ENCODE measurements around the gene ASIC2. TPM values are rescaled to one million over a fixed set of nuclear protein-coding genes. Genes with fewer than 3 reads are reported as not detected.

Gene ASIC2
- total and polyA plus RNA-seq, 2 donors (not counting 3 experiments of a cell fraction or from before 2014, with no cell fraction given): not detected

GRCh38 chr17:33303254-33303653, 10.2 kb upstream of the ASIC2 start:
- H3K9me1 ChIP-seq (replicated peaks; ENCODE audit: control insufficient read depth, extremely low read depth, insufficient read depth, low read length): no peaks in the 10 kb centered on the region
- H3K4me2 ChIP-seq (ENCODE audit: insufficient read depth, low read length): no peak overlapping the region
- H3K27me3 ChIP-seq (ENCODE audit: control insufficient read depth in 2 of 2, insufficient read depth in 2 of 2, low read length in 2 of 2): peaks cover 0 to 2% of the 10 kb centered on the region in 2 experiments
- H3K9me3 ChIP-seq (replicated peaks; ENCODE audit: control insufficient read depth, insufficient read depth, low read length): no peaks in the 10 kb centered on the region
- H3K36me3 ChIP-seq (ENCODE audit: control insufficient read depth in 2 of 2, extremely low read depth in 1 of 2, insufficient read depth in 2 of 2, low read length in 2 of 2): no peaks in the 10 kb centered on the region
- DNase-seq (ENCODE audit: low read depth, low spot score) (no peak), FAIRE-seq (no peak)
- dilution Hi-C loops (cut with MboI; ENCODE audit: extremely low pct_ligation_motif_present, low sequenced_read_pairs): no loop called here
- TF ChIP-seq CTCF (IDR thresholded peaks at IDR 0.05; ENCODE audit: extremely low read depth in 1 of 2, insufficient read depth in 1 of 2, low read depth in 1 of 2, low read length in 2 of 2) (no peak), EZH2 (IDR thresholded peaks at IDR 0.05; ENCODE audit: borderline replicate concordance, low read depth, low read length, severe bottlenecking) (no peak), FOS (IDR thresholded peaks at IDR 0.05; ENCODE audit: borderline replicate concordance, insufficient read depth, low read length) (no peak), GATA2 (IDR thresholded peaks at IDR 0.05; ENCODE audit: insufficient read depth, insufficient read length, low read depth, low read length) (no peak), JUN (IDR thresholded peaks at IDR 0.05; ENCODE audit: borderline replicate concordance, insufficient read depth, insufficient read length, low read depth) (no peak), POLR2A (IDR thresholded peaks at IDR 0.05; ENCODE audit: low read depth, low read length) (no peak), POLR2AphosphoS5 (IDR thresholded peaks at IDR 0.05; ENCODE audit: insufficient read depth, low read depth, low read length) (no peak), MYC (IDR thresholded peaks at IDR 0.05; ENCODE audit: low read depth, low read length) (no peak), MAX (IDR thresholded peaks at IDR 0.05; ENCODE audit: insufficient read depth, insufficient read length) (no peak)
- no TSS peak for BruUV-seq (replicated peaks)
- no peak overlapping the region for H2AFZ ChIP-seq (ENCODE audit: low read depth, low read length)
- ChIA-PET POLR2A (no interaction called here), CTCF (no interaction called here)
- no peak overlapping the region for H3K9ac ChIP-seq (replicated peaks; ENCODE audit: extremely low read depth, insufficient read depth, low read length)
- no peaks in the 10 kb centered on the region for H3K79me2 ChIP-seq (ENCODE audit: control insufficient read depth, insufficient read depth, low read length)
- no peak overlapping the region for H3K27ac ChIP-seq (ENCODE audit: insufficient read depth, low read depth, low read length)
- intact Hi-C loops (cut with micrococcal nuclease): no loop called here
- H3K4me1 ChIP-seq (ENCODE audit: control insufficient read depth, extremely low read depth, insufficient read depth, low read length): no peaks in the 10 kb centered on the region
- no peaks in the 10 kb centered on the region for H4K20me1 ChIP-seq (replicated peaks; ENCODE audit: control insufficient read depth, extremely low read depth, insufficient read depth, low read length)
- no peak overlapping the region for H3K4me3 ChIP-seq (replicated peaks in 1 of 3; ENCODE audit: insufficient read depth in 1 of 3, low read depth in 1 of 3, low read length in 3 of 3)

Data from endothelial cell of umbilical vein (primary cell).